ENCODE measurements around the gene HDAC7.
A peak's percentile ranks its signal among the peaks of the same experiment; 100 is the strongest.

The HDAC7 gene

GRCh38 chr12:47776471-47777143 is 43.1 kb downstream of the HDAC7 start:
- no peak for DNase-seq

DNA sequence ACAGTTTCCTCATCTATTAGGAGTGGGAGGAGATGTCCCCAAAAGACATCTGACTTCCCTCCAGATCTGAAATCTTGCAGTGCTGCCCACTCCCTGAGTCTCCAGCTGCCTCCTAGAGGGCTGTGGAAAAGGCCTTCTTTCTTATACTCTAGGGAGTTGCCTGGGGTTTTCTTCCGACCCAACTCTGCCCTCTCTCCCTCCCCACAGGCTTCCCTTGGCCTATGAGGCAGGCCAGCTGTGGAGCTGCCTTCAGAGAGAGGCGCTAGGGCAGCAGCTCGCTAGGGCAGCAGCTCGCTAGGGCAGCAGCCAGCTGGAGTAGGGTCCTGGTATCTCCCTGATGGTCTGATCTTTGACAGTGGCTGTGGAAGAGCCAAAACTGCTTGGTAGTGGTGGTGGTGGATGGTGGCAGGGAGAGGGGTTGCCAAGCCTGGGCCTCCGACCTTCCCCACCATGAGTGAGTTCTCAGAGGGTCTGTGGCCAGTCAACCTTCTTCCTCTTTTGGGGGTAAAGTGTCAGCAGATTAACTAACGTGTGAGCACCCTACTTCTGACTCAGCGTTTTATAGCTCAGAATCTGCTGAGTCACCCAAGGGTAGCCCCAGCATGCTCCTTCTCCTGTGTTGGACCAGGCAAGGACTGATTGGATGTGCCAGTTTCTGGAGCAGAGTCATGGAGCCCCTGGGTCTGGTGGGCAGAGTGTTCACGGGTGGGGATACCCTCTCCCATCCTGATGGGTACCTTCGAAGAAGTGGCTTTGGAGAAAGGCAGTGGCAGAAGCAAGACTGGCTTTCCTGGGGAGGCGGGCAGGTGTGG is 44.4 kb downstream of the HDAC7 start:
- no peak for DNase-seq

DNA sequence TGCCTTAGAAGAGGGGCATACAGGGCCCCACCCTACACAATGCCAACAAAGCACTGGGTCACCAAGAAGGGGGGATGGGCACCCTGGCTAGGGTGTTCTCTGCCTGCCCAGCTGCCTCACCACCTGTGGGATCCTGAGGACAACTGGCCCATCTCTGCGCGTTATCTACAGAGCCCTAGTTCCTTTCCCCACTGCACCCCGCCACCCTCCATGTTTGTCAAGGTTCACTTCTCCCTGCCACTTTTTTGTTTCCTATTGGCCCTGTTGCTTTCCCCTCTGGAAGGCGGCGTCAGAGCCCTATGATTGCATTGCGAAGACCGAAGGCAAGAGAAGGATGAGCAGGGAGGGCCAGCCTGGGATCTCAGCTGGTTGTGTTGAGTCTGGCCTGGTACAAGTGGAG is 45.0 kb downstream of the HDAC7 start:
- no peak for DNase-seq

- no peak for DNase-seq
Measured at GRCh38 chr12:47773858-47774580, 45.7 kb downstream of the HDAC7 start.

DNA sequence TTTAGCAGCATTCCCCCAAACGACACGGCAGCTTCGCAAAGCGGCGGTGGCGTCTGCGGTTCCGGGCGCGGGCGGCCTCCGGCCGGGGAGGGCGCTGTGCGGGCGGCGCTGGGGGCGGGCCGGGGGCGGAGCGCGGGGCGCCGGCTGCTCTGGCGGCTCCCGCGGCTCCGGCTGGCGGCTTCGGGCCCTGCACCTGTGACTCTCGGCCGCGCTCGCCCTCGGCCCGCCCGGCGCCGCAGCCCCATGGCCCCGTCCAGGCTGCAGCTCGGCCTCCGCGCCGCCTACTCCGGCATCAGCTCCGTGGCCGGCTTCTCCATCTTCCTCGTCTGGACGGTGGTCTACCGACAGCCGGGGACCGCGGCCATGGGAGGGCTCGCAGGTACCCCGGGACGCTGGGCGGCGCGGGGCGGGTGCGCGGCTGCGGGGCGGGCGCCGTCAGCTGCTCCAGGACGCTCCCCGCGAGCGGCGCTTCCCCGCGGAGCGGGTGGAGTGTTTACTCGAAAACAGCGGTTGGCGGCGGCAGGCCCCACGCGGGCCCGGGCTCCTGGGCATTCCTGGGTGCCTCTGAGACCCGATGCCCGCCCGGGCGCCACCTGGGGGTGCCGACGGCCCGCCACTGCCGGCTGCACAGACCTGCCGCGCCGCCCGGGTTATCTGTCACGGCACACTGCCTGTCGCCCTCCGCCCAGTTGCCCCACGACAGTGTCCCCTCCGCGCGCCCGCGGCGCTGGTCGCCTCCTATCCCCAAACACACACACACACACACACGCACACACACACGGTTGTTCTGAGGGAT is 46.4 kb downstream of the HDAC7 start, which contains the start of gene SLC48A1:
TSS of gene SLC48A1 (plus strand) at position 177 of the 796 bp plus-strand sequence. CDS start at position 244, 67 bp downstream.
- DNase-seq: peak; percentile 79

GRCh38 chr12:47772738-47773061 is 47.0 kb downstream of the HDAC7 start:
- no peak for DNase-seq

- DNase-seq: no peak
Measured at GRCh38 chr12:47772094-47772660, 47.5 kb downstream of the HDAC7 start.

DNA sequence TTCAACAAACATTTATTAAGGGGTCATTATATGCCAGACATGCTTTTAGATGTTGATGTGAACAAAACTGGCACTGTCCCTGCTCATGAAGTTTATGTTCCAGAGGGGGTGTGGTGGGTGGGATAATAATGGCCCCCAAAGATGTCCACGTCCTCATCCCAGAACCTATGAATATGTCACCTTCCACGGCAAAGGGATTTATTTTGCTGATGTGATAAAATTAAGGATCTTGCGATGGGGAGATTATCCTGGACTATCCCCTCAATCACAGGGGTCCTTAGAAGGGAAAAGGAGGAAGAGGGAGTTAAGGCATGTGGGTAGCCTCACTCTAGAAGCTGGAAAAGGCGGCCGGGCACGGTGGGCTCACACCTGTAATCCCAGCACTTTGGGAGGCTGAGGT is 48.4 kb downstream of the HDAC7 start:
- no peak for DNase-seq

- DNase-seq: no peak
Measured at GRCh38 chr12:47770086-47770726, 49.5 kb downstream of the HDAC7 start.

DNA sequence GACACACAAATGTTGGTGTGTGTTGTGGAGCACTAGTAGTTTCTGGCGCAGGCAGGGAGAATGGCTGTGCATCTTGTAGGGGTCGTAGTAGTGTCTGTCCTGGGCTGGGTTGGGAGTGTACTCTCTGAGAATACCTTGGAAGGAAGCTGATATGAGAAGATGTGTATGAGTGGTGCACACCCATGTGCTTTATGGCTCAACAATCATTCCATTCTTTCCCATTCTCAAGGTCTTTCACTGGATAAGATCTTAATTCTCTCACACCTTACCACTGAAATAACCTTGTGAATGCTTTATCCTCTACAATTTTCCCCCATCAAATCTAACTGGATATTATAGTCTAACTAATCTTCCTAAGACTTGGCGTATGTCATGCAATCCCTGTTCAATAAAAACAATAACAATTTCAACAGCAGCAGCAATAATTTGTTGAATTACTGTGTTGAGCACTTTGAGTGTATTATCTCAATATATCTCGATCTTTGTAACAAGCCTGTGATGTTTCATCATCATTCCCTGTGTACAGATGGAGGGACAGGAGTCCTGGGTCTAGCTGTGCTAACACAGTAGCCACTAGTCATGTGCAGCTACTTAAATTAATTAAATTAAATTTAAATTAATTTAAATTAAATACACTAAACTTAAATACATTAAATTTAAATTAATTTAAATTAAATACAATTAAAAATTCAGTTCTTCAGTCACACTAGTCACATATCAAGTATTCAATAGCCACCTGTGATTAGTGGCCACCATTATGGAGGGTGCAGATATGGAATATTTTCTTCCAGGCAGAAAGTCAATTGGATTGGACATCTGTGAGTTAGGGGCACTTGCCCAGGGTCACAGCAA is 50.2 kb downstream of the HDAC7 start:
- DNase-seq: no peak

DNA sequence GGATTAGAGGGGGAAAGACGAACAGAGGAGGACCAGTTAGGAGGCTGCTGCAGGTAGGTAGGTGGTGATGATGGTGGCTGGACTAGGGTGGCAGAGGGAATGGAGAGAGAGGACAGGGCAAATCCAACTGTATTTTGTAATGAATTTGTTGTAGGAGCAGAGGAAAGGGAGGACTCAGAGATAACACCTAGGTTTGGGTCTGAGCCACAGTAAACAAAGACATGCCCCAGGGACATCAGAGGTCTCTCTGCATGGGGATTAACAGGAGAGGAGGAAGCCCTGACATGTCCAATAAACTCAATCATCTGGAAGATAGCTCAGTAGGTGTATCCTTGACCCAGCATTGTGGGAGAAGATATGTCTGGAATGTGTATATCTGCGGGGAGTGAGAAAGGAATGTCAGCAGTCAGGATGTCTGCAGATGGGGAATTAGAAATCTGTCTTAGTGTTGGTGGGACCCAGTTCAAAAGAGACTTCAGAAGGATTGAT is 51.3 kb downstream of the HDAC7 start:
- no peak for DNase-seq

DNA sequence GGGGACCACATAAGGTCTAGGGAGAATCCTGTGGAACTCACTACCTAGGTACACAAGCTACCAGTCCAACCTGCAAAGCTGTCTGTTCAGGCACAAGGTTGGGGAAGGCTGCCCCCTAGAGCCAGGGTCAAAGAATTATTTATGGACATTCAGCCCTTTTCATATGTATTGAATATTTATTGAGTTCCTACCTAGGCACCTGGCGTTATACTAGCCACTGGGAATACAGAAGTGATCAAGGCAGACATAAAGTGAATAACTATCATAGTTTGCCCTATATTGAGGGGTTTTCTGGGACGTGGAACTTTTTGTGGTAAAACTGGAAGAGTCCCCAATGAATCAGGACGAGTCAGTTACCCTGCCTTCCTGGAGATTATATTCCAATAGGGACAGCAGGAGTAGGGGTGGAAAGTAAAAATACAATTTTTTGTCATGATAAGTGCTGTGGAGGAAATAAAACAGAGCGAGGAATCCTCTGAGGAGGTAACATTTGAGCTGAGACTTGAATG is 52.4 kb downstream of the HDAC7 start:
- peak; percentile 65 for DNase-seq

DNA sequence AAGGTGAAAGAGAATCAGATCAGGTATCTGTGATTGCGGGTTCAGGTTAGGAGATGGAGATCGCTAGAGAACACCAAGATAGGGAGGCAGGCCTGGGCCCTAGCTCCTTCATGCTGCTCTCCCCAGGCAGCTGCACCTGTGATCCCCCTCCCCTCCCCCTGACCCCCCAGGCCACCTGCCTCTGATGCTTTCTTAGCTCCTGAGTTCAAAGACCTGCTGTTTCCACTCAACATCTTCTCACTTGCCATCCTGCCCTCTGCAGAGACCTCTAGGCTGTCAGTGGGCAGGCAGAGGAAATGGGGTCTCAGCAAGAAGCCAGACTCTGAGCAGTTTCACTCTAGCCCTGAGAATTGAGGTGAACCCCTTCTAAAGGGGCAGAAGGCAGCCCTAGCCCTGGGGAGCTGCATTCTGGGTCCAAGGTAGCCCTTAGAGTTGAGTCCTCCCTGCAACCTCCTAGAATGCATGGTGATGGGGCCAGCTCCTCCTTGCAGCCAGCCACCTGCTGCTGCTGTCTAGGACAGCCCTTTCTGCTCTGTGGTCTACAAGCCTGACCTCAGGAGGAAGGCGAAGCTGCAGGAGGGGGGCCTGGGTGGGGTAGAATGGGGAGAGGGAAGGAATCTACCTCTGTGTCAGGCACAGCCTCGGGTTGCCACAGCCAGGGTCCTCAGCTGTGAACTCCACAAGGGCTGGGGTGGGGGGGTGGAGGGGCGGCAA is 53.0 kb downstream of the HDAC7 start:
- no peak for DNase-seq

- no peak for DNase-seq
Measured at GRCh38 chr12:47763481-47764346, 56.0 kb downstream of the HDAC7 start.

DNA sequence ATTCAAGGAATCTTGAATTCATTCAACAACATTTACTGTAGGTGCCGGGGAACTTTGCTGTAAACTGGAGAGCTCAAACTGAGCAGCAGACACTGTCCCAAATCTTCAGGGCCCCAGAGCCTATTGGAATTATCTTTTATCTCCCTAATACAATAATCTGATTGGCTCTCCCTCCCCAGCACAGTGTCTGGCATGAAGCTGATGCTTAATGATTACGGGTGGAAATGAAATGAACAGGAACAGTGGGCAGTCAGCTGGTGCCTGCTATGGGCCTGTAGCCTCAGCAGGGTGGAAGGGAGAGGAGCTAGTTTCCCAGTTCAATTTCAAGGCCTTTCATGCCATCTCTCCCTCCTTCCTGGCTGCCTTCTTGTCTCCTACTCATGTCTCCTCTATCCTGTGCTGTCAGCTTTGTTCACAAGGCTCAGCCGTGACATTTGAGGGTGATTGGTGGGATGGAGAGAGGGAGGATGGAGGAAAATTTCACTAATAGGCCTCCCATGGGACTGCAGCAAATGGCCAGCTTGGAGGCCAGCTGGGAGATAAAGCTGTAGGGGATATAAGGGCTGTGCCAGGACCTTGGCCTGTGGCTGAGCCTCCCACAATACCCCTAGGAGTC is 56.7 kb downstream of the HDAC7 start:
- DNase-seq: no peak

DNA sequence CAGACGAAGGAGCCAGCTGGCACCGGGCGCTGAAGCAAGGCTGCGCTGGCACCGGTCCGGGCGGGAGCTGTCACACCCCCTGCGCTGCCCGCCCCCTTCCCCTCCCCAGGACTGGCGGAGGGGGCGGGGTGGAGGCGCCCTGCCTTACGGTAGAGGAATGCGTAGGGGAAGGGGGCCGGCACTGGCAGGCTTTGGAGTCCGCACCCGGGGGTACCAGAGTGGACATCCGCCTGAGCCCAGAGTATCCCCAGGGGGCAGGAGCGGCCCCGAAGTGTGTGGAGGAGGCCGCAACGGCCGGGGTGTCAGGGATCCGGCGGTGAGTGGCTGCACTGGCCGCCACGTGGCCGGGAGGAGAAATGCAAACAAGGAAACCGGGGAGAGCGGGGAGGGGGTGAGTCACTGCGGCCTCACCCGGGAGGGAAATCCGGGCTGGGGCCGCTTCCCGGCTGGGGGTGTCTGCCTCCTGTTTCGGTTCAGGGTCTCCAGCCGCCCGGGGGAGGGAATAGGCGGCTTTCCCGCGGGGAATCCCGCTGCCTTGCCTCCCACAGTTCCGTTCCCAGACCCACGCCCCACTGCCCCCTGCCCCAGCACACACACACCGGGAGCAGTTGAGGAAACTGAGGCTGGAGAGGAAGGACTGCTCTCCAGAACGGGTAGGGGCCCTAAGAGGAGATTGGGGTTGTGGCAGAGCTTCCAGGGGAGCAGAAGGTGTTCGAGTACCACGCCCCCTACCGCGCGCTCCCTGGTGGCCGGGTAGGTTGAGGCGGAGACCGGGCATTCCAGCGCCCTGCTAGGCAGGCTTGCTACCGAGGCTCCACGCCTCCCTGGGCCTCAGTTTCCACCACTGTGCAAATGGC is 60.6 kb downstream of the HDAC7 start, which contains the start of gene RAPGEF3:
TSS of gene RAPGEF3 (minus strand) at position 47 of the 857 bp plus-strand sequence. CDS start 324 bp downstream, outside the sequence.
- peak; percentile 68 for DNase-seq

DNA sequence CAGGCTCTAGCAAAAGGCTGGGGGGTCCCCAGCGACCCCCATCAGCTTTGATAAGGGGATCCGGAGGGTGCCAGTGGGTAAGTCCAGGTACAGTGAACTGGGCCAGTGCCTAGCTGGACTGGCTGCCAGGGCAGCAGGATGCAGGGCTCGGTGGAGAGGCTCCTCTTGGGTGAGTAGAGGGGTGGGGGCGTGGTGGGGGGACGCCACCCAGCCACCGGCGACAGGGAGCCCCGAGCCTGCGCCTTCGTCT is 61.2 kb downstream of the HDAC7 start:
- no peak for DNase-seq

Data from activated CD4-positive, CD25-positive, alpha-beta regulatory T cell treated with anti-CD3 and anti-CD28 coated beads, Interleukin-2, amount 50 U/mL, for 72 hours (primary cell).